H1 (cell line): ENCODE results near the gene NECAB3. TPM values are rescaled to one million over a fixed set of nuclear protein-coding genes. Genes with fewer than 3 reads are reported as not detected.

Experiments used
- CTCF ChIA-PET: fragments of 300-600 bp; sonication (Branson Sonifier 250); formaldehyde crosslinking; loops from one replicate; lab custom pipeline; 2021; ENCODE audit not compliant: partially characterized antibody; lab: Charles Lee
- POLR2A ChIA-PET: fragments of 300-600 bp; sonication (Branson Sonifier 250); formaldehyde crosslinking; loops from one replicate; lab custom pipeline; 2021; ENCODE audit warnings: inconsistent platforms; ENCODE audit not compliant: partially characterized antibody; lab: Charles Lee
- DNase-seq, 2 experiments: peaks; one replicate each; pipeline versions ENCODE4 v3.0.0 to v3.0.0-alpha.2; 2010 to 2022; ENCODE audit warnings: low spot score in 2 of 2, low read depth in 1 of 2, mixed read lengths in 1 of 2
- FAIRE-seq: peaks from 2 replicates; lab custom pipeline; 2011; peaks lifted over from hg19 to GRCh38; lab: Jason Lieb, UNC
- H2AFZ ChIP-seq: 2 replicates; pipeline ENCODE4 v1.8.1; 2012; ENCODE audit warnings: low read length, inconsistent platforms
- H2AK5ac ChIP-seq: 2 replicates; pipeline ENCODE4 v1.6.1; 2013; ENCODE audit warnings: low read depth, low read length
- H2BK120ac ChIP-seq: replicated peaks from 2 replicates; pipeline ENCODE3; 2013; ENCODE audit warnings: low read depth, low read length, inconsistent platforms
- H2BK12ac ChIP-seq: 2 replicates; pipeline ENCODE4 v1.6.1; 2013; ENCODE audit warnings: low read depth, low read length
- H2BK15ac ChIP-seq: 2 replicates; pipeline ENCODE4 v1.6.1; 2013; ENCODE audit warnings: low read length
- H2BK20ac ChIP-seq: 2 replicates; pipeline ENCODE4 v1.6.1; 2013; ENCODE audit warnings: low read length
- H2BK5ac ChIP-seq: 2 replicates; pipeline ENCODE4 v1.6.1; 2013; ENCODE audit warnings: low read depth, low read length
- H3K14ac ChIP-seq: 2 replicates; pipeline ENCODE4 v1.6.1; 2013; ENCODE audit warnings: inconsistent platforms; ENCODE audit not compliant: insufficient read length
- H3K18ac ChIP-seq: 2 replicates; pipeline ENCODE4 v1.6.1; 2013; ENCODE audit warnings: low read length; ENCODE audit errors: extremely low read depth
- H3K23ac ChIP-seq: 2 replicates; pipeline ENCODE4 v1.6.1; 2013; ENCODE audit warnings: inconsistent platforms; ENCODE audit not compliant: insufficient read length
- H3K23me2 ChIP-seq: 2 replicates; pipeline ENCODE4 v1.6.1; 2013; ENCODE audit warnings: low read depth, low read length
- H3K27ac ChIP-seq: 2 replicates; pipeline ENCODE4 v1.6.1; 2011; ENCODE audit warnings: low read depth, low read length, inconsistent platforms
- H3K27me3 ChIP-seq, 4 experiments: replicated peaks in 1 of 4; 1 replicate in 1 of 4; 2 replicates in 3 of 4; pipeline versions ENCODE4 v1.6.1 to v1.8.1; 2011 to 2013; ENCODE audit warnings: low read length in 3 of 4, mild to moderate bottlenecking in 3 of 4, inconsistent platforms in 2 of 4, mixed read lengths in 2 of 4, moderate library complexity in 1 of 4; ENCODE audit not compliant: control insufficient read depth in 3 of 4, insufficient read depth in 3 of 4; ENCODE audit errors: extremely low read depth in 1 of 4
- H3K36me3 ChIP-seq, 4 experiments: 2 replicates each; pipeline versions ENCODE4 v1.6.1 to v1.8.1; 2011 to 2013; ENCODE audit warnings: mild to moderate bottlenecking in 4 of 4, low read length in 3 of 4, moderate library complexity in 2 of 4, control low read depth in 1 of 4, inconsistent platforms in 1 of 4; ENCODE audit not compliant: insufficient read depth in 4 of 4, control insufficient read depth in 2 of 4
- H3K4ac ChIP-seq: replicated peaks from 2 replicates; pipeline ENCODE3; 2013; ENCODE audit warnings: low read length, low read depth, mixed read lengths, inconsistent platforms; ENCODE audit not compliant: insufficient read length
- H3K4me1 ChIP-seq, 4 experiments: replicated peaks in 1 of 4; 1 replicate in 1 of 4; 2 replicates in 3 of 4; pipeline versions ENCODE4 v1.6.1 to v1.8.1; 2011 to 2013; ENCODE audit warnings: low read length in 3 of 4, inconsistent platforms in 2 of 4, mixed read lengths in 1 of 4; ENCODE audit not compliant: insufficient read depth in 4 of 4, control insufficient read depth in 3 of 4
- H3K4me2 ChIP-seq, 2 experiments: 2 replicates each; pipeline versions ENCODE4 v1.6.1 to v1.8.1; 2011 to 2013; ENCODE audit warnings: low read depth in 2 of 2, low read length in 2 of 2, control low read depth in 1 of 2, inconsistent platforms in 1 of 2, mild to moderate bottlenecking in 1 of 2; ENCODE audit not compliant: insufficient read depth in 1 of 2
- H3K4me3 ChIP-seq, 4 experiments: fragments of 200-600, 300-600 bp in 1 of 4; sonication (generic), shearing (Covaris generic), sonication (Bioruptor Twin) in 1 of 4; 2 replicates each; pipeline versions ENCODE4 v1.5.1 to v1.8.1; 2011 to 2016; ENCODE audit warnings: low read length in 4 of 4, low read depth in 3 of 4, control low read depth in 2 of 4, inconsistent platforms in 2 of 4, mild to moderate bottlenecking in 2 of 4, mixed read lengths in 1 of 4, moderate library complexity in 1 of 4; ENCODE audit not compliant: insufficient read depth in 2 of 4; ENCODE audit errors: extremely low read depth in 1 of 4
- H3K56ac ChIP-seq: replicated peaks from 2 replicates; pipeline ENCODE3; 2013; ENCODE audit warnings: low read depth, mild to moderate bottlenecking, mixed read lengths, low read length, inconsistent platforms; ENCODE audit not compliant: insufficient read length
- H3K79me1 ChIP-seq: 2 replicates; pipeline ENCODE4 v1.6.1; 2013; ENCODE audit warnings: low read depth, low read length, control low read depth
- H3K79me2 ChIP-seq, 2 experiments: 2 replicates each; pipeline versions ENCODE4 v1.6.1 to v1.8.1; 2012 to 2013; ENCODE audit warnings: low read length in 2 of 2, mild to moderate bottlenecking in 2 of 2, inconsistent platforms in 1 of 2; ENCODE audit not compliant: insufficient read depth in 2 of 2, control insufficient read depth in 1 of 2
- H3K9ac ChIP-seq, 4 experiments: replicated peaks in 1 of 4; 1 replicate in 1 of 4; 2 replicates in 3 of 4; pipeline versions ENCODE4 v1.6.1 to v1.8.1; 2011 to 2013; ENCODE audit warnings: low read depth in 3 of 4, low read length in 3 of 4, control low read depth in 2 of 4, mild to moderate bottlenecking in 2 of 4, moderate library complexity in 2 of 4, inconsistent platforms in 1 of 4; ENCODE audit errors: extremely low read depth in 1 of 4
- H3K9me3 ChIP-seq, 2 experiments: 2 replicates each; pipeline versions ENCODE4 v1.6.1 to v1.8.1; 2012 to 2013; ENCODE audit warnings: mild to moderate bottlenecking in 2 of 2, moderate library complexity in 2 of 2, control low read depth in 1 of 2, inconsistent platforms in 1 of 2, low read depth in 1 of 2, low read length in 1 of 2, mixed read lengths in 1 of 2; ENCODE audit not compliant: insufficient read depth in 2 of 2
- H4K20me1 ChIP-seq, 2 experiments: replicated peaks in 1 of 2; 2 replicates each; pipeline versions ENCODE3 to v1.8.1; 2011 to 2013; ENCODE audit warnings: inconsistent platforms in 2 of 2, low read length in 2 of 2, mild to moderate bottlenecking in 1 of 2; ENCODE audit not compliant: insufficient read depth in 2 of 2, control insufficient read depth in 1 of 2
- H4K5ac ChIP-seq: 2 replicates; pipeline ENCODE4 v1.6.1; 2013; ENCODE audit warnings: low read length, low read depth, mixed read lengths, inconsistent platforms; ENCODE audit not compliant: insufficient read length
- H4K8ac ChIP-seq: 2 replicates; pipeline ENCODE4 v1.8.0; 2013; ENCODE audit warnings: mild to moderate bottlenecking, moderate library complexity, low read length, inconsistent platforms; ENCODE audit not compliant: insufficient read depth; ENCODE audit errors: extremely low read depth
- H4K91ac ChIP-seq: replicated peaks from 2 replicates; pipeline ENCODE3; 2013; ENCODE audit warnings: low read length, mixed read lengths, inconsistent platforms; ENCODE audit not compliant: insufficient read length
- CBX8 ChIP-seq: fragments of 300-800, 300-1000 bp; sonication (generic); IDR thresholded peaks from 2 replicates; pipeline ENCODE4 v1.7.1; 2016; ENCODE audit warnings: low read depth, low read length, borderline replicate concordance
- KDM4A ChIP-seq: IDR thresholded peaks from one replicate; pipeline ENCODE4 v1.7.1; 2012; ENCODE audit warnings: low read depth, mild to moderate bottlenecking, moderate library complexity, low read length, inconsistent platforms; ENCODE audit not compliant: severe bottlenecking
- WGBS, 2 experiments: shearing (Covaris generic) in 1 of 2; methylation state at CpG; one replicate each; pipeline versions ENCODE4 v1.1.6 to v1.1.7; 2013 to 2015; ENCODE audit warnings: low lambda C conversion rate in 2 of 2, mixed read lengths in 2 of 2, inconsistent platforms in 1 of 2, low coverage in 1 of 2, missing lambda C conversion rate in 1 of 2; ENCODE audit not compliant: insufficient replicate concordance in 2 of 2, insufficient coverage in 1 of 2, insufficient read length in 1 of 2; ENCODE audit errors: extremely low coverage in 1 of 2, missing lambda C conversion rate in 1 of 2; 5-methylcytosine and 5-hydroxymethylcytosine counted together
- polyA plus RNA-seq, 7 experiments: library from polyadenylated mRNA; depleted of rRNA in 3 of 7; stranded (reverse) in 5 of 7; unstranded in 2 of 7; fragments of >200 nt in 5 of 7; fragments of 200-250 nt in 2 of 7; gene quantifications; 1 replicate in 5 of 7; 2 replicates in 1 of 7; 4 replicates in 1 of 7; pipeline versions ENCODE4 v1.2.1 to v1.2.3, GENCODE V29; 2011 to 2013; ENCODE audit warnings: missing spikeins in 2 of 7, mixed read lengths in 2 of 7
- total RNA-seq: library from RNA; stranded (reverse); fragmentation: NEBNext Ultra II Directional; extraction: Animal tissue kit (Norgen Biotek cat#: 25700); gene quantifications from 2 replicates; pipeline ENCODE4 v1.2.1, GENCODE V29; 2021

The NECAB3 gene
- total and polyA plus RNA-seq, 2 of the 8 experiments (the other 6 are each of a cell fraction or from before 2014, with no cell fraction given) = 20.5 to 46.2 TPM

GRCh38 chr20:33624399-33624798, 49.8 kb downstream of the NECAB3 start:
- Histone ChIP-seq H2BK120ac (no peak overlapping the region), H2BK15ac (no peak overlapping the region), H3K9me3 (no peaks in the 10 kb centered on the region), H3K79me1 (no peaks in the 10 kb centered on the region), H3K4me2 (no peak overlapping the region), H2BK12ac (no peak overlapping the region), H3K56ac (no peak overlapping the region), H3K18ac (no peak overlapping the region), H4K20me1 (peaks cover 0 to 2% of the 10 kb centered on the region in 2 experiments), H3K23me2 (no peaks in the 10 kb centered on the region), H3K27me3 (no peaks in the 10 kb centered on the region), H3K36me3 (peaks cover 0 to 13% (median 2%) of the 10 kb centered on the region in 4 experiments; a peak in 4 of 8 replicates), H4K5ac (no peak overlapping the region), H3K9ac (no peak overlapping the region), H4K91ac (no peak overlapping the region), H3K79me2 (no peaks in the 10 kb centered on the region), H2AK5ac (no peak overlapping the region), H4K8ac (no peak overlapping the region), H3K27ac (no peak overlapping the region), H3K4me3 (no peak overlapping the region), H3K4me1 (no peaks in the 10 kb centered on the region), H2BK5ac (no peak overlapping the region), H3K14ac (no peak overlapping the region), H3K4ac (no peak overlapping the region), H2BK20ac (no peak overlapping the region), H3K23ac (no peak overlapping the region), H2AFZ (no peak overlapping the region)
- DNase-seq = no peak
- CTCF ChIA-PET = no interaction called here
- POLR2A ChIA-PET = no interaction called here
- WGBS, 2 experiments = 88% methylated on average over 3 of the region's 3 CpGs; no CpG with 5 or more reads in 1 of the 2 experiments
- TF ChIP-seq KDM4A (no peak), CBX8 (no peak)
- FAIRE-seq = no peak
